Measurements from ENCODE around the gene HCFC2.

DNA sequence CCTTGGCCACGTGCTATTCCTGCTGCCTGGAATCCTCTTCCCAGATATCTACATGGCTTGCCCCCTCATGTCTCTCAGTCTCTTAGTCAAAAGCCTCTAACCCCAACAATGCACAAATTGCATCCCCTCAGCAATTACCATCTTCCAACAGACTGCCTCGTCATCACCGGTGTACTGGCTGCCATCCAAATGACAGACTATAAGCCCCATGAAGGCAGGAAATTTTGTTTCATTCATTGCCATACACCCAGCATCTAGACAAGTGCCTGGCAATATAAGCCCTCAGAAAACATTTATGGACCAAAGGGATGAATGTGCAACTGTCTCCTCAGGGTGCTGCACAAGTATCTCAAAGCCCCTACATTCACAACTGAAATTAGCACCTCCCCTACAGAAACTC is 20.2 kb upstream of the HCFC2 start:
- TF ChIP-seq, protein P1, sequence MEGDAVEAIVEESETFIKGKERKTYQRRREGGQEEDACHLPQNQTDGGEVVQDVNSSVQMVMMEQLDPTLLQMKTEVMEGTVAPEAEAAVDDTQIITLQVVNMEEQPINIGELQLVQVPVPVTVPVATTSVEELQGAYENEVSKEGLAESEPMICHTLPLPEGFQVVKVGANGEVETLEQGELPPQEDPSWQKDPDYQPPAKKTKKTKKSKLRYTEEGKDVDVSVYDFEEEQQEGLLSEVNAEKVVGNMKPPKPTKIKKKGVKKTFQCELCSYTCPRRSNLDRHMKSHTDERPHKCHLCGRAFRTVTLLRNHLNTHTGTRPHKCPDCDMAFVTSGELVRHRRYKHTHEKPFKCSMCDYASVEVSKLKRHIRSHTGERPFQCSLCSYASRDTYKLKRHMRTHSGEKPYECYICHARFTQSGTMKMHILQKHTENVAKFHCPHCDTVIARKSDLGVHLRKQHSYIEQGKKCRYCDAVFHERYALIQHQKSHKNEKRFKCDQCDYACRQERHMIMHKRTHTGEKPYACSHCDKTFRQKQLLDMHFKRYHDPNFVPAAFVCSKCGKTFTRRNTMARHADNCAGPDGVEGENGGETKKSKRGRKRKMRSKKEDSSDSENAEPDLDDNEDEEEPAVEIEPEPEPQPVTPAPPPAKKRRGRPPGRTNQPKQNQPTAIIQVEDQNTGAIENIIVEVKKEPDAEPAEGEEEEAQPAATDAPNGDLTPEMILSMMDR (IDR thresholded peaks at IDR 0.05): no peak
- TF ChIP-seq POLR2A (IDR thresholded peaks at IDR 0.05): no peak
